Activated CD8-positive, alpha-beta memory T cell treated with anti-CD3 and anti-CD28 coated beads, Interleukin-2, amount 50 U/mL, for 24 hours (primary cell): ENCODE measurements around the gene CDX1.

Experiments used
- DNase-seq: peaks from one replicate; pipeline ENCODE4 v3.0.0-alpha.2; 2020; ENCODE audit errors: extremely low read depth

CDX1 gene

DNA sequence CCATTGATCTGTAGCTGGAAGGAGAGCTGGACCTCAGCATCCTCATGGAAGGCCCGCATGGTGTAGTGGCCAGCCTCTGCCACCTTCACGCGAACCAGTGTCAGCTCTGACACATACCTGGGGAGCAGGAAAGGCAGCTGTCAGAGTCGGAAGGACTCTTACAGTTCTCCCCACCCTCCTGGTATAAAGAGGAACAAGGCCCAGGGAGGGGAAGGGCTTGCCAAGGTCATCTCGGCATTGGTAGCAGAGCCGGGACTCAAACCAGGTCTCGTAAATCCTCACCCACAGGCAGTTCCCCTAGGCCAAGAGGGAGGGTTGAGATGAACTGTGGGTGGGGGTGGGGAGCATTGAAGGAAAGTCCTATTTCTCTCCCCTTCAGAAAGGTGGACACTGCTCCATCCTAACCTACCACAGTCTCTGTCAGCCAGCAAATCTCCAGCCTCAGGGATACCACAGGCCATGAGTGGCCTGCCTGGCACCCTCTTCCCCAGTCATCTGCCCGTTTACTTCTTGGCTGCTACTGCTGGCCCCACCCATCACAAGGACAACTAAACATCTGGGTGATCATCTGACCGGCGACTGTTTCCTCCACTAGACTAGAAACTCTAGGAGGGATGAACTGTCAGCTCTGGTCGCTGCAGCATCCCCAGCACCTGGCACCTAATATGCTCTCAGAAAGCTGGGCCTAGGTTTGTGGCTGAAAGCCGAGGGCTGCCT is 34.4 kb upstream of the CDX1 start:
- DNase-seq, result no peak

DNA sequence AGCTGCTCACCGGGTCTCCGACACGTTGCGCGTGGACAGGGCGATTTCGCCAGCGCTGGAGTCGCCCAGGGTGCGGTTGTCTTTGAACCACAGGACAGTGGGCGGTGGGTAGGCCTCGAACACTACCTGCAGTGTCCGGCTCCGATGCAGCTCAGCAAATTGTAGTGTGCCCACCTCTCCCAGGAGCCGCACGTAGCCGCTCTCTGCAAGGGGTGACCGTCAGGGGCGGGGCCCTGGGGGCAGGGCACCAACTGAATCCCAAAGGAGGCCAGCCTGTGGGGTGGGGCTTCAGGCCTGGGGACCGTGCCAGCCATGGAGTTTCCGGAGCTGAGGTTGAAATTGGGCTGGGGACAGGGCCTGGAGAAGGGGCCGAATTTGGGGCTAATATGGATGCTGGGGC is 33.8 kb upstream of the CDX1 start:
- DNase-seq, result no peak

GRCh38 chr5:150133581-150134197 is 32.9 kb upstream of the CDX1 start:
- DNase-seq, result no peak

GRCh38 chr5:150134198-150134588 is 32.4 kb upstream of the CDX1 start:
- no peak for DNase-seq

DNA sequence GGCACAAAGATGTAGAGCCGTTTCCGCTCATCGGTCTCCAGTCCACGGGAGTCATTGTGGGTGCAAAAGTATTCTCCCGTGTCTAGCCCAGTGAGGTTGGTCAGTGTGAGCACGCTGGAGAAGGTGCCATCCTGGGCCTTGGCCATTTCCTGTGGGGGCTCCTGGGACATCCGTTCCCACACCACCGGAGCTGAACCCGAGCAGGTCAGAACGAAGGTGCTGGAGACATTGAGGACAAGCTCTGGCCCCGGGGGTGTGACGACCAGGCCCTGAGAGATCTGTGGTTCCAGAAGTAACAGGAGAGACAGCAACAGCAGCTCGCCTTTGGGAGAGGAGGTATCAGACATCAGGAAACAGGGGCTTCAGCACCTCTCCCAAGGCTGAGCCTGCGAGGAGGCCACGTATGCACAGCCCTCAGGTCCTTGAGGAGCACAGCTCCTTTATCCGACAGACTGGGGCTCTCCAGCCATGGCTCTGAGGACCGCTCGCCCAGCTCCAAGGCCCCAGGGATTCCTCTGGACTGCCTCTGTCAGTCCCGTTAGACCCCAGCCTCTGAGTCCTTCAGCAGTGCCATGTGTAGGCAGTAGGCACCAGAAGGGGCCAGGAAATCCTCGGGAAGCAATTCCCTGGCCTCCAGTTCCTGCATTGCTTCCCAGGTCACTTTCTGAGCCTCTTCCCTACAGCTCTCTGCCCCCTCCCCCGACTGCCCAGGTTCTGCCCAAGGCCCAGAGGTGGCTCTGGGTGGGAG is 30.8 kb upstream of the CDX1 start:
- DNase-seq, result no peak

- DNase-seq, result no peak
Observed at GRCh38 chr5:150136305-150137167, 30.0 kb upstream of the CDX1 start.

DNA sequence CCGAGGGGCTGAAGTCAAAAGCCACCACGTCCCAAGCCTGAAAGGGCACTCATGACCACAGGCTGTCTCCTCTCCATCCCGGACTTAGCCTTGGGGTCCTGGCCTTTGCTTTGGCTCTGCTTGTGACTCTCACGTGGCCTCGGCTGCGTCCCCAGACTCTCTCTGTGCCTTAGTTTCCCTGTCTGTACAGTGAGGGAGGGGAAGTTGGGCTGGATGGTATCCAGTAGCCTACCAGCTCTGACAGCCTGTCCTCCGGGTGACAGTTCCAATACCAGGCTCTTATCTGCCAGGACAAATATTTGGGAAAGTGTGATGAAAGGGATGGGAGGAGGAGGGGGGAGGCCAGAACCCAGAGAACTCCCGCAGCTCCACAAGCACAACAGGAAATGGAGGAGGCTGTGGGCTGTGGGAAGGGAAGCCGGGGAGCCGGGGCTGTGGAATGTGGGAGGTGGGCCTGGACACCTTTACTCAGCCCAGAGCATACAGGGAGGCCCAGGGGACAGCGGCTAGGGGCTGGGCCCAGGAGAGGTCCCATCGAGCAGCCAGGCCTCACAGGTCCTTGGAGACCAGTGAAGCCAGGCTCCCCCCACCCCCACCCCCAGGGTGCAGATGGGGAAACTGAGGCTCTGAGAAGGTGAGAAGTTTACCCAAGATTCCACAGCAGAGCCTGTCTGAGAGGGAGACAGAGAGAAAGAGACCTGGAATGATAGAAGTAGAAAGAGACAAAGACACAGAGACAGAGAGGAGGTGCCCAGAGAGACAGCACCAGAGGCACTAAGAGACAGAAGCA is 29.2 kb upstream of the CDX1 start:
- DNase-seq, result no peak

- no peak for DNase-seq
Observed at GRCh38 chr5:150137997-150138396, 28.6 kb upstream of the CDX1 start.

GRCh38 chr5:150138551-150139265 is 27.9 kb upstream of the CDX1 start:
- no peak for DNase-seq

DNA sequence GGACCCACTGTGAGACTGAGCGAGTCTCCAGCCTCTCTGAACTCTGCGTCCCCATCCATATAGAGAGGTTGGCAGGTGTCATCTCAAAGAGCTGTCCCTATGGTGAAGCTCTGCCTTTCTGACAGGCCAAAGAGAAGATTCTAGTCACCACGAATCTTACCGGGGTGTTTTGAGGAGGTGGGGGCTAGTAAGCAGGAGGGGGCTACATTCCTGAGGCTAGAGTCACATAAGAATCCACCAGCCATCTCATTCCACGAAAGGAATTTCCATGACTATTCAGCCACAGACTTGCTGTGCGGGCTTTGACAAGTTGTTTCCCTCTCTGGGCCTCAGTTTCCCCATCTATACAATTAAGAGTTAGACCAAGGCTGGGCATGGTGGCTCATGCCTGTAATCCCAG is 27.2 kb upstream of the CDX1 start:
- DNase-seq, result no peak

DNA sequence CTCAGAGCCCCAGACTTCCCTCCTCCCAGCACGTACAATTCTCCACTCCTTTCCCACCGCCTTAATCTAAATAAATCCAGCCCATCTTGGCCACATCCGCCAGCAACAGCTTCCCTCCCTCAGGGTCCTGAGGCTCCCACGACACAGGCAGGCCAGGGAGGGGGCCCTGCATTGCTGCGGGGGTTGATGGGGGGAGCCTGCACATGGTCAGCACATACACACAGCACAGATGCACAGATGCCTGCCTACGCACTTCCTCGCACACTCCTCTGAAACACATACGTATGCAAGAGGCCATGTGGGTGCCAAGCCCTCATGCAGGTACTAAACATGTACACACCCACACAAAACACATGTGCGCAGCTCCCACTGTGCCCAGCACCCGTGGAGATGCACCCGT is 25.7 kb upstream of the CDX1 start:
- no peak for DNase-seq

- DNase-seq, result no peak
Observed at GRCh38 chr5:150141544-150142184, 24.9 kb upstream of the CDX1 start.

DNA sequence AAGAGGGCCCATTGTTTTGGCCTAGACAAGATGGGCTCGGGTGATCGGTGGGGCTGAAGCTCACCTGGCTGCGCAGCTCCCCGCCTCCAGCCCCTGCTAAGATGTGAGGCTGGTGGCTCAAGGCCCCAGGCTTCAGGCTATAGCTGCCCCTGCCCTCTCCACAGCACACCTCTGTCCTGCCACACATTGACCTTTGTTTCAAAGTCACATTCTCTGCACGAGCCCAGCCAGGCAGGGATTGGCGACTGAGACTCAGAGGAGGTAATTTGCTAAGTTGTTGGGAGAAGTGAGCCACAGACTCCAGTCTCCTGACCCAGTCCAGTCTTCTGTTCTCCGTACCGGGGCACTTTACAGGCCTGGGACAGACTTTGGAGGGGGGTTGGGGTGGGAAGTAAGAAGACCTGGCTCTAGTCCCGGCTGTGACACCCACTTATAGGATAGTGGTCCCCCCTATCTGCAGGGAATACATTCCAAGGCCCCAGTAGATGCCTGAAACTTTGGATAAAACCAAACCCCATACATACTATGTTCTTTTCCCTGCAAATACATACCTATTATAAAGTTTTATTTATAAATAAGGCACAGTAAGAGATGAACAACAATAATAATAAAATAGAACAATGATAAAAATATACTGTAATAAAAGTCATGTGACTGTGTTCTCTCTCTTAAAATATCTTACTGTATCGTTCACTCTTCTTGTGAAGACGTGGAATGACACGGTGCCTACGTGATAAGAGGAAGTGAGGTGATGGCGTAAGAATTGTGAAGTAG is 24.2 kb upstream of the CDX1 start:
- no peak for DNase-seq

DNA sequence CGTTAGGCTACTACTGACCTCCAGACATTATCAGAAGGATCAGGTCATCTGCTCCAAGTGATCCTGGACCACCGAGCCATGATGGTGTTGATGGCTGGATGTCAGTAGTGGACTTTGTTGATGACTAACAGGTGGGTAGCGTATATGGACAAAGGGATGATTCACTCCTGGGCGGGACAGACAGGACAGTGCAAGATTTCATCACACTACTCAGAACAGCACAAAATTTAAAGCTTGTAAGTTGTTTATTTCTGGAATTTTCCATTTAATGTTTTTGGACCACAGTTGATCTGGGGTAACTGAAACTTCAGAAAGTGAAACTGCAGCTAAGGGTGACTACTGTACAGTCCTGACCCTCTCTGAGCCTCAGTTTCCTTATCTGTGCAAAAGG is 23.6 kb upstream of the CDX1 start:
- no peak for DNase-seq

- DNase-seq, result no peak
Observed at GRCh38 chr5:150143350-150144245, 23.0 kb upstream of the CDX1 start.

GRCh38 chr5:150144246-150144801 is 22.3 kb upstream of the CDX1 start:
- no peak for DNase-seq

GRCh38 chr5:150144879-150145278 is 21.7 kb upstream of the CDX1 start:
- DNase-seq, result no peak

DNA sequence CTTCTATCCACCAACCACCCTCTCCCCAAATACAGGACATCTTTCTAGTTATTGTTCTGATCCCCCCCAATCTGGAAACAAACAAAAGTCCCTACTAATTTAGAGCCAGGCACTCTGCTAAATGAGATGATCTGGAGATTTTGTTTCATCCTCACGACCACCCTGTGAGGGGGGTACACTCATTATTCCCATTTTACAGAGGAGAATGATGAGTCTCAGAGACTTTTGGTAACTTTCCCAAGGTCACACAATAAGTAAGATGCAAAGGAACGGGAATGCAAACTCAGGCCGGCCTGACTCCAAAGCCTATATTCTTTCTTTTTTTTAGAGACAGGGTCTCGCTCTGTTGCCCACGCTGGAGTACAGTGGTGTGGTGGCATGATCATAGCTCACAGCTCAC is 20.3 kb upstream of the CDX1 start:
- no peak for DNase-seq
